ENCODE results near the gene ATP2A2.

The ATP2A2 gene

GRCh38 chr12:110278255-110278536, 2.9 kb upstream of the ATP2A2 start:
- Histone ChIP-seq H3K23ac (ENCODE audit: low read length) (no peak overlapping the region), H3K9me3 (ENCODE audit: insufficient read depth, low read depth, low read length) (no peaks in the 10 kb centered on the region), H3K79me2 (ENCODE audit: control insufficient read depth, insufficient read depth, low read length, poor library complexity) (peaks cover 11% of the 10 kb centered on the region), H3K36me3 (ENCODE audit: control insufficient read depth in 1 of 2, insufficient read depth in 2 of 2, low read length in 2 of 2) (no peaks in the 10 kb centered on the region), H3K27ac (ENCODE audit: low read depth, low read length) (no peak overlapping the region), H3K4me3 (ENCODE audit: low read depth, low read length) (no peak overlapping the region), H2BK5ac (ENCODE audit: low read depth, low read length, poor library complexity) (no peak overlapping the region), H2BK12ac (ENCODE audit: low read length) (no peak overlapping the region), H4K12ac (ENCODE audit: low read depth, low read length) (no peak overlapping the region), H4K91ac (ENCODE audit: low read depth, low read length) (no peak overlapping the region), H2AFZ (ENCODE audit: insufficient read depth, low read length, poor library complexity) (no peak overlapping the region), H3K79me1 (ENCODE audit: low read length) (peaks cover 14% of the 10 kb centered on the region), H3K9ac (ENCODE audit: low read length) (no peak overlapping the region), H3K18ac (ENCODE audit: low read length) (no peak overlapping the region), H3K4me2 (ENCODE audit: low read length) (no peak overlapping the region), H3K14ac (ENCODE audit: low read length) (no peak overlapping the region), H3K4ac (ENCODE audit: low read depth, low read length) (no peak overlapping the region), H3K4me1 (ENCODE audit: control insufficient read depth in 1 of 2, insufficient read depth in 2 of 2, low read length in 2 of 2) (peaks cover 3 to 6% of the 10 kb centered on the region in 2 experiments), H4K8ac (ENCODE audit: low read depth, low read length) (no peak overlapping the region), H2AK5ac (ENCODE audit: low read length) (no peak overlapping the region), H3K27me3 (ENCODE audit: insufficient read depth, low read length) (no peaks in the 10 kb centered on the region), H2BK120ac (ENCODE audit: insufficient read depth, low read length, poor library complexity) (no peak overlapping the region)
- DNase-seq = no peak
- no CpG with 5 or more reads among the region's 1 CpG for WGBS (ENCODE audit: extremely low coverage, insufficient coverage, insufficient read length)

GRCh38 chr12:110279566-110280375, 1.3 kb upstream of the ATP2A2 start:
- Histone ChIP-seq H3K14ac (ENCODE audit: low read length) (no peak overlapping the region), H3K4me3 (ENCODE audit: low read depth, low read length) (no peak overlapping the region), H2BK120ac (ENCODE audit: insufficient read depth, low read length, poor library complexity) (no peak overlapping the region), H3K4ac (ENCODE audit: low read depth, low read length) (no peak overlapping the region), H3K4me2 (ENCODE audit: low read length) (peak overlapping the region; percentile 85), H2BK5ac (ENCODE audit: low read depth, low read length, poor library complexity) (no peak overlapping the region), H3K79me2 (ENCODE audit: control insufficient read depth, insufficient read depth, low read length, poor library complexity) (peaks cover 11% of the 10 kb centered on the region), H2AFZ (ENCODE audit: insufficient read depth, low read length, poor library complexity) (no peak overlapping the region), H4K91ac (ENCODE audit: low read depth, low read length) (no peak overlapping the region), H3K23ac (ENCODE audit: low read length) (no peak overlapping the region), H3K36me3 (ENCODE audit: control insufficient read depth in 1 of 2, insufficient read depth in 2 of 2, low read length in 2 of 2) (no peaks in the 10 kb centered on the region), H2BK12ac (ENCODE audit: low read length) (no peak overlapping the region), H3K9me3 (ENCODE audit: insufficient read depth, low read depth, low read length) (no peaks in the 10 kb centered on the region), H3K18ac (ENCODE audit: low read length) (no peak overlapping the region), H3K9ac (ENCODE audit: low read length) (no peak overlapping the region), H2AK5ac (ENCODE audit: low read length) (no peak overlapping the region), H3K79me1 (ENCODE audit: low read length) (peaks cover 14% of the 10 kb centered on the region), H3K4me1 (ENCODE audit: control insufficient read depth in 1 of 2, insufficient read depth in 2 of 2, low read length in 2 of 2) (no peaks in the 10 kb centered on the region), H4K12ac (ENCODE audit: low read depth, low read length) (no peak overlapping the region), H4K8ac (ENCODE audit: low read depth, low read length) (no peak overlapping the region), H3K27ac (ENCODE audit: low read depth, low read length) (no peak overlapping the region), H3K27me3 (ENCODE audit: insufficient read depth, low read length) (no peaks in the 10 kb centered on the region)
- no peak for DNase-seq
- no CpG with 5 or more reads among the region's 14 CpGs for WGBS (ENCODE audit: extremely low coverage, insufficient coverage, insufficient read length)

GRCh38 chr12:110280392-110280778, 662 bp upstream of the ATP2A2 start:
- Histone ChIP-seq H3K27ac (ENCODE audit: low read depth, low read length) (no peak overlapping the region), H3K27me3 (ENCODE audit: insufficient read depth, low read length) (no peaks in the 10 kb centered on the region), H3K79me2 (ENCODE audit: control insufficient read depth, insufficient read depth, low read length, poor library complexity) (peaks cover 11% of the 10 kb centered on the region), H3K79me1 (ENCODE audit: low read length) (peaks cover 14% of the 10 kb centered on the region), H2BK120ac (ENCODE audit: insufficient read depth, low read length, poor library complexity) (peak overlapping the region; percentile 69), H4K12ac (ENCODE audit: low read depth, low read length) (peak overlapping the region; percentile 37), H3K9me3 (ENCODE audit: insufficient read depth, low read depth, low read length) (no peaks in the 10 kb centered on the region), H3K4ac (ENCODE audit: low read depth, low read length) (peak overlapping the region; percentile 53), H4K8ac (ENCODE audit: low read depth, low read length) (peak overlapping the region; percentile 94), H3K14ac (ENCODE audit: low read length) (peak overlapping the region; percentile 92), H4K91ac (ENCODE audit: low read depth, low read length) (peak overlapping the region; percentile 86), H3K4me3 (ENCODE audit: low read depth, low read length) (peak overlapping the region; percentile 96), H3K9ac (ENCODE audit: low read length) (peak overlapping the region; percentile 98), H2AK5ac (ENCODE audit: low read length) (no peak overlapping the region), H2BK5ac (ENCODE audit: low read depth, low read length, poor library complexity) (peak overlapping the region; percentile 35), H3K36me3 (ENCODE audit: control insufficient read depth in 1 of 2, insufficient read depth in 2 of 2, low read length in 2 of 2) (no peaks in the 10 kb centered on the region), H3K23ac (ENCODE audit: low read length) (no peak overlapping the region), H2BK12ac (ENCODE audit: low read length) (no peak overlapping the region), H3K4me1 (ENCODE audit: control insufficient read depth in 1 of 2, insufficient read depth in 2 of 2, low read length in 2 of 2) (no peaks in the 10 kb centered on the region), H3K18ac (ENCODE audit: low read length) (peak overlapping the region; percentile 67), H3K4me2 (ENCODE audit: low read length) (peak overlapping the region; percentile 85), H2AFZ (ENCODE audit: insufficient read depth, low read length, poor library complexity) (peak overlapping the region; percentile 68)
- no CpG with 5 or more reads among the region's 18 CpGs for WGBS (ENCODE audit: extremely low coverage, insufficient coverage, insufficient read length)
- DNase-seq = peak; percentile 11 to 44

- peaks cover 11% of the 10 kb centered on the region for H3K79me2 ChIP-seq (ENCODE audit: control insufficient read depth, insufficient read depth, low read length, poor library complexity)
- peak overlapping the region; percentile 91 for H3K4ac ChIP-seq (ENCODE audit: low read depth, low read length)
- no peak overlapping the region for H2BK12ac ChIP-seq (ENCODE audit: low read length)
- H3K27me3 ChIP-seq (ENCODE audit: insufficient read depth, low read length) = no peaks in the 10 kb centered on the region
- peak overlapping the region; percentile 73 for H4K12ac ChIP-seq (ENCODE audit: low read depth, low read length)
- peak overlapping the region; percentile 99 for H3K9ac ChIP-seq (ENCODE audit: low read length)
- H2AK5ac ChIP-seq (ENCODE audit: low read length) = peak overlapping the region; percentile 51
- peak overlapping the region; percentile 98 for H3K18ac ChIP-seq (ENCODE audit: low read length)
- no peaks in the 10 kb centered on the region for H3K4me1 ChIP-seq (ENCODE audit: control insufficient read depth in 1 of 2, insufficient read depth in 2 of 2, low read length in 2 of 2)
- H2BK5ac ChIP-seq (ENCODE audit: low read depth, low read length, poor library complexity) = peak overlapping the region; percentile 84
- H3K9me3 ChIP-seq (ENCODE audit: insufficient read depth, low read depth, low read length) = no peaks in the 10 kb centered on the region
- H4K91ac ChIP-seq (ENCODE audit: low read depth, low read length) = peak overlapping the region; percentile 88
- H3K36me3 ChIP-seq (ENCODE audit: control insufficient read depth in 1 of 2, insufficient read depth in 2 of 2, low read length in 2 of 2) = peaks cover 0 to 1% of the 10 kb centered on the region in 2 experiments
- peak overlapping the region; percentile 99 for H3K4me3 ChIP-seq (ENCODE audit: low read depth, low read length)
- H2BK120ac ChIP-seq (ENCODE audit: insufficient read depth, low read length, poor library complexity) = peak overlapping the region; percentile 69
- WGBS (ENCODE audit: extremely low coverage, insufficient coverage, insufficient read length) = no CpG with 5 or more reads among the region's 82 CpGs
- peak; percentile 23 to 49 for DNase-seq
- peak overlapping the region; percentile 64 for H4K8ac ChIP-seq (ENCODE audit: low read depth, low read length)
- H2AFZ ChIP-seq (ENCODE audit: insufficient read depth, low read length, poor library complexity) = peak overlapping the region; percentile 27
- peak overlapping the region; percentile 74 for H3K4me2 ChIP-seq (ENCODE audit: low read length)
- H3K14ac ChIP-seq (ENCODE audit: low read length) = peak overlapping the region; percentile 89
- H3K79me1 ChIP-seq (ENCODE audit: low read length) = peaks cover 14% of the 10 kb centered on the region
- peak overlapping the region; percentile 90 for H3K27ac ChIP-seq (ENCODE audit: low read depth, low read length)
- peak overlapping the region; percentile 27 for H3K23ac ChIP-seq (ENCODE audit: low read length)
These were observed 677 bp downstream of the ATP2A2 start for GRCh38 chr12:110281549-110282299.

Data from trophoblast cell (in vitro differentiated cells and primary cell).